NCI-H2107 treated with DMSO at 0.1 percent for 48 hours (cell line): Measurements from ENCODE around the gene CEP112.
A peak's percentile ranks its signal among the peaks of the same experiment; 100 is the strongest.
"Not testable (repeated sequence)": the region's sequence is repeated elsewhere in the genome, so short reads cannot be mapped to it uniquely, and the experiment has no call there.

Experiments
- DNase-seq: peaks from one replicate; lab custom pipeline; 2025; ENCODE audit not compliant: unreplicated experiment; lab: John Stamatoyannopoulos, UW

The CEP112 gene

DNA sequence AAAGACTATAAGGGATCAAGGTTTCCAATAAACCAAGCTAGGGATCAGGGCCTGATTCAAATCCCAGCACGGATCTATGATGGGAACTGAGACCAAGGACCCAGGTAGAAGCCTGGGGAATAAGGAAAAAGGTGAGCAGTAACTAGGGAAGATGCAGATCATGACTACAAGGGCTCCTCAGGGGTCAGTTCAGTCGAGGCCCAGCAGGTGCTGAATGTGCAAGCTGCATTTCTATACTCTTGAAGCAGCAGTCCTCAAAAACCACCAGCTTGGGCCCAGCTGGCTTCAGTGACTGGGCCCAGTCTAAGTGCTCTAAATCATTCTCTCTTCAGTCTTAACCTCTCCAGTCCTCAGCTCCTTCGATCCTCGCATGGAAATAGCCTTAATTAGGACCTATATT lies 401.7 kb downstream of the CEP112 start:
- DNase-seq: no peak

DNA sequence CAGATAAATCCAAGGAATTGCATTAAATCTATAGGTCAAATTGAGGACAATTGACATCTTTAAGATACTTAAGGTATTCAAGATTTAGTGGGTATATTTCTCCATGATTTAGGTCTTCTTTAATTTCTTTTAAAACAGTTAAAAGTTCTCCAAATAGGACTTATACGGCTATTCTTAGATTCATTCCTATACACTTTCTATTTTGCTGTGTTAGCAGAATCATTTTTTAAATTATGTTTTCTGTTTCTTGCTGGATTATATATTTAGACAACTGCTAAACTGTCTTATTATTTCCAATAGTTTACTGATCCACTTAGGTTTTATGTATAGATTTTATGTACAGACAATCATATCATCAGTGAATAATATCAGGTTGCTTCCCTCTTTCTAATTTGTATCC lies 404.4 kb downstream of the CEP112 start:
- DNase-seq: no peak

DNA sequence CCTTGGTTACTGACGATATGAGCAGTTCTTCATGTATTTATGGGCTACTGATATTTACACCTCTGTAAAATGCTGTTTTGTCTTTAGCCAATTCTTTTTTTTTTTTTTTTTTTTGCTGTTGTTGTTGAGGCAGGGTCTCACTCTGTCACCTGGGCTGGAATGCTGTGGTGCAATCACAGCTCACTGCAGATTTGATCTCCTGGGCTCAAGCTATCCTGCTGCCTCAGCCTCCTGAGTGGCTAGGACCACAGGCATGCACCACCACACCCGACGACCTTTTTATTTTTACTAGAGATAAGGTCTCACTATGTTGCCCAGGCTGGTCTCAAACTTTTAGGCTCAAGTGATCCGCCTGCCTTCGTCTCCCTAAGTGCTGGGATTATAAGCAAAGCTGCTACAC lies 405.5 kb downstream of the CEP112 start:
- no peak for DNase-seq

DNA sequence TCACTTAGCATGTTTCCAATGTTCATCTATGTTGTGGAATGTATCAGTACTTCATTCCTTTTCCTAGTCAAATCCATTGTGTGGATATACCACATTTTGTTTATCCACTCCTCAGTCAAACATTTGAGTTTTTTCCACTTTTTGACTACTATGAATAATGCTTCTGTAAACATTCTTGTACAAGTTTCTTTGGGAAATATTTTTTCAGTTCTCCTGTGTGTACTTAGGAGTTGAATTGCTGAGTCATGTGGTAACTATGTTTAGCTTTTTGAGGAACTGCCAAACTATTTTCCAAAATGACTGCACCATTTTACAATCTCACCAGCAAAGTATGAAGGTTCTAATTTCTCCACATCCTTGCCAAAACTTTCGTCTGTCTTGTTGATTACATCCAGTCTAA lies 406.8 kb downstream of the CEP112 start:
- DNase-seq: no peak

DNA sequence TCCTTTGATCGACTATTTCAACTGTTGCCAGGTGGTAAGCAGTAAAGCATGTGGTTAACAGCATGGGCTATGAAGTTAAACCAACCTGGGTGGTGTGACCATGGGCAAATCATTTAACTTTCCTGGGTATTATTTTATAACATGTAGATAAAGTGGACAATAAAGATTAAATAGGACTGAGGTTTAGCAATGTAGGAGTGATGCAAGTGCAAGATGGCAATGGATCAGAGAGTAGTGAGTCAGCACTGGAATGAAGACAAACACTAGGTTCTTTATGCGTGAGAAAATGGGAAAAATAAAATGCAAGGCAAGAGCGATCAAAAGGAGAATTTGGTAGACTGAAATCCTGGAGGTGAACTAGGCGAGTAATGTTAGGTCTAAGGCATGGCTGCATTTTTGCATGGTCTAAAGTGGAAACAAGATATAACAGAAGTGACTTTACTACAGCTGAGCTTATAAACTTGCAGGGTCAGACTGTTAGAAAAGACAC lies 408.0 kb downstream of the CEP112 start:
- DNase-seq: no peak

DNA sequence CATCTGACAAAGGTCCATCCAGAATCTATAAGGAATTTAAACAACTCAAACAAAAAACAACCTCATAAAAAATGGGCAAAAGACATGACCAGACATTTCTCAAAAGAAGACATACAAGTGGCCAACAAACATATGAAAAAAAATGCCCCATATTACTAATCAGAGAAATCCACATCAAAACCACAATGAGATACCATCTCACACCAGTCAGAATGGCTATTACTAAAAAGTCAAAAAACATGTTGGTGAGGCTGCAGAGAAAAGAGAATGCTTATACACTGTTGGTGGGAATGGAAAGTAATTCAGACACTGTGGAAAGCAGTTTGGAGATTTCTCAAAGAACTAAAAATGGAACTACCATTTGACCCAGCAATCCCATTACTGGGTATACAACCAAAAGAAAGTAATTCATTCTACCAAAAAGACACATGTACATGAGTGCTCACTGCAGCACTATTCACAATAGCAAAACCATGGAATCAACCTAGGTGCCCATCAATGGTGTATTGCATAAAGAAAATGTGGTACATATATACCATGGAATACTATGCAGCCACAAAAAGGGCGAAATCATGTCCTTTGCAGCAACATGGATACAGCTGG lies 409.7 kb downstream of the CEP112 start:
- not testable (repeated sequence) for DNase-seq

DNA sequence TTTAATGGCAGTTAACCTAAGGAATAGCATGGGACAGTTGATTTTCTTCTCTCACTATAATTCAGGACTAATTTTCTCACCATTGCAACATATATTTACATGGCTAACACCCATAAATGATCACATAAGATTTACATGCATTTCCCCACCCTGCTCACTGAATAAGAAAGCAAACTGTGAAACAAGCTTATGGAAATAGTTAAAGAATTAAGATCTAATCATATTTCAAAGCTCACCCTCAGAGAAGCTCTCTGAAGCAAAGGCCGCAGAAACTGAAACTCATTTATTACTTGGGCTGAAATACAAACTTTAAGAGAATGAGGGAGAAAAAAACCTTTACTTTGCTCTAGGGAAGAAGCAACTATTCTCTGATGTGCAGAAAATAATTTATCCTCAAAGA lies 411.8 kb downstream of the CEP112 start:
- DNase-seq: no peak

DNA sequence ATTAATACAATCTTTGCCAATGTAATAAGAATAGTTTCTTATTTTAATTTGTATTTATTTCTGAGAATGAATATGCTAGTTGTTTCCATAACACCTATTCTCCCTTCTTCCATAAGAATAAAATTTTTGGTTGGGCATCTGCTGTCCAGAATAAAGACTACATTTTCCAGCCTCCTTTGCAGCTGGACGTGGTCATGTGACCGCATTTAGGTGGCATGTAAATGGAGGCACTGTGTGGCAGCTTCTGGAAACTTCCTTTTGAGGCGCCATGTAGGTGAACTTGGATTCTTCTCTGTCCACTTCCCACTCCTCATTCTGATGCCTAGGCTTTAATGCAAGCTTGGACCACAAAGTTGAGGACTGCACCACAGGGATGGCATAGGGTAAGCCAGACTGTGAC lies 415.0 kb downstream of the CEP112 start:
- no peak for DNase-seq

DNA sequence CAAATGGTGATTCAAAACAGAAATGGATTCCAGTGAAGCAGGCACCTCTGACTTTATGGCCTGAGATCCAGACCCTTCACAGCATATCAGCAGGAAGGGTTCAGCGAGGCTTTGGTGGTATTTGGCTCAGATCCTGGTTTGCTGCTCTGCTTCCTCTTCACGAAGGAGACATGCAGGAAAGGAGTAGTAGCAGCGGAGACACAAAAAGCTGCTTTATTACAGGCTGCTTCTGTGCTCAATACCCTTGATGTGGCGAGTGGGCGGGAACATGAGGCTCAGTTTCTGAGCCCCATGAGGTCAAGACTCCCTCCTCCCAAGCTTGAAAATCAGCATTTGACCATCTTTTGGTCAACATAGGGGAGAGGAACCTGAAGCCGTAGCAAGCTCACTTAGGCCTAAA lies 417.1 kb downstream of the CEP112 start:
- no peak for DNase-seq

DNA sequence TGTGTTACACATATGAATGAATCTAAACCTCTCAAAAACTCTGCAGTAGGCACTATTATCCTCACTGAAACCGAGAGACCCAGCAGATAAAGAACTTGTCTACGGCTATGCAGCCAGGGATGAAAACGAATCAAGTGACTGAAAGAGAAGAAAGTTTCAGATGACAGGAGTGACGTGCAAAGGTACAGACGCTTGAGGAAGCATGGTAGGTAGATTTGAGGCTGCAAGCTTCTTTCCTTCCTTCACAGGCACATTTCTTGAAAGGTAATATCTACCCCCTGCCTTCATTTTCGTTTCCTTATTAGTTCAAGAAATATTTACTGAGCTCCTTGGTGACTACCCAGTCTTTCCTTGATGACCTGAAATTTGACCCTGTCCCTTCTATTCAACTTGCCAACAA lies 418.9 kb downstream of the CEP112 start:
- no peak for DNase-seq

DNA sequence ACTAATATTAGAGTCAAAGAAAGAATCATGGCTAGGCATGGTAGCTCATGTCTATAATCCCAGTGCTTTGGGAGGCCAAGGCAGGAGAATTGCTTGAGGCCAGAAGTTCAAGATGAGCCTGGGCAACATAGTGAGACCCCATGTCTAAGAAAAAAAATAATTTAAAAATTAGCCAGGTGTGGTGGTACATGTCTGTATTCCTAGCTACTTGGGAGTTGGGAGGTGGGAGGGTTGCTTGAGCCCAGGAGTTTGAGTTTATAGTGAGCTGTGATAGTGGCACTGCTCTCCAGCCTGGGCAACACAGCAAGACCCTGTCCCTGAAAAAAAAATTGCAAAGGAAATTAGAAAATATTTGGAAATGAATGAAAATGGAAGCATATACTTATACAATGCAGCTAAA lies 420.2 kb downstream of the CEP112 start:
- no peak for DNase-seq

DNA sequence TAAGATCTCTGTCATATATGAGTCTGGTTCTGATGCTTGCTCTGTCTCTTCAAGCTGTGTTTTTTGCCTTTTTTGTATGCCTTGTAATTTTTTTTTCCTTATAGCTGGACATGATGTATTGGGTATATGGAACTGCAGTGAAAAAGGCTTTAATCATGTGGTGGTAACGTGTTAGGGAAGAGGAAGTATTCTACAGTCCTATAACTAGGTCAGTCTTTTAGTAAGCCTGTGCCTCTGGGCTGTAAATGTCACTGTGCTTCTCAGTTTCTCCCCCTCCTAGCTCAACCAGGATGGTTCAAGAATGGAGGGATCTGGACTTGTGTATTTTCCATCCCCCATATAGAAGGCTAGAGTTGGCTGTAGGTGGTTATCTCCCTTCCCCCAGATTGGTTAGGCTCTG lies 428.1 kb downstream of the CEP112 start:
- no peak for DNase-seq

DNA sequence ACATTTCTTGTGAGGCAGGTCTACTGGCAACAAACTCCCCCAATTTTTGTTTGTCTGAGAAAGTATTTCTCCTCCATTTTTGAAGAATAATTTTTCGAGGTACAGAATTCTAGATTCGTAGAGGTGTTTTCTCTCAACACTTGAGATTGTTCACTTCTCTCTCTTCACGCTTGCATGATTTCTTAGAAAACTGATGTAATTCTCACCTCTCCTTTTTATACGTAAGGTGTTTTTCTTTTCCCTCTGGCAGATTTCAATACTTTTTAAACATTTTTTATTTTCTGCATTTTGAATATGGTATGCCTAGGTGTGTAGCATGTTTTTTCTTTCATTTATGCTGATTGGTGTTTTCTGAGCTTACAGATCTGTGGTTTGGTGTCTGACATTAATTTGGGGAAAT lies 429.0 kb downstream of the CEP112 start:
- DNase-seq: no peak

DNA sequence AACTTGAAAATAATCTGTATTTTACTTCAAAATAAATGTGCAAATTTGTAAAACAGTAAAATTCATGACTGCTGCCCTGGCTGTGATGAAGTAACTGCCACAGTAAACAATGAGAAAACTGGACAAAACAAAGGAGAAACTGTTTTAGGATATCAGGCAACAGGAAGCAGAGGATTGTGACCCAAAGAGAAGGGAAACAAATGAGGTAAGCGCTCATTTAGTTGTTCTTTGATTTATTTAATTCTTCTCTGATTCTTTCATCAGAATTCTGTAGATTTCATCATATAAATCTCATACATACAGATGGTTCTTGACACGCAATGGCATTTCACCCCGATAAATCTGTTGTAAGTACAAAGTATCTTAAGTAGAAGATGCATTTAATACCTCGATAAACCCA lies 432.4 kb downstream of the CEP112 start:
- no peak for DNase-seq

DNA sequence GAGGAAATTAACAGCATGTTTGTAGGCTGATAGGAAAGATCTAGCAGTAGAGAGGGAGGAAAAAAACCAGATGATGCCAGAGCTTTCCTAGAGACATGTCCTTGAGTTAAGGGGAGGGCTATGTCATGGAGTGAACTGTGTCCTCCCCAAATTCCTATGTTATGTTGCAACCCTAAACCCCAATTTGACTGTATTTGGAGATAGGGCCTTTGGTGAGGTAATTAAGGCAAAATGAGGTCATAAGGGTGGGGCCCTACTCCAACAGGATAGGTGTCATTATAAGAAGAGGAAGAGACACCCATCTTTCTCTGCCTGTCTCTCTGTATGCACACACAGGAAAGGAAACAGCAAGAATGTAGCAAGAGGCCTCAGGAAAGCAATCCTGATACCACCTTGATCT lies 435.2 kb downstream of the CEP112 start:
- no peak for DNase-seq

DNA sequence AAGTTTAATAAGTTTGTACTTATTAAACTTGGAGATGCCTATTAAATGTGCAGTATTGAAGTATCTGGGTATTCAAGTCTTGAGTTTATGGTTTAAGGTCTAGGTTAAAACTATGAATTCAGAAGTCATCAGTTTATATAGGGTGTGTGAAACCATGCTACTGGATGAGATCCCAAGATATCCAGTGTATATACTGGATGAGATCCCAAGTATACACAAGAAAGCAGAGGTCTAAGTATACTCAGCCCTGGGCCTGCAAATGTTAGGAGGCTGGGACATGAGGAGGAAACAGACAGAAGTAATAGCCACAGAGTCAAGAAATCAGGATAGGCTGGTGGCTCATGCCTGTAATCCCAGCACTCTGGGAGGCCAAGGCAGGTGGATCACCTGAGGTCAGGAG lies 436.1 kb downstream of the CEP112 start:
- DNase-seq: no peak

DNA sequence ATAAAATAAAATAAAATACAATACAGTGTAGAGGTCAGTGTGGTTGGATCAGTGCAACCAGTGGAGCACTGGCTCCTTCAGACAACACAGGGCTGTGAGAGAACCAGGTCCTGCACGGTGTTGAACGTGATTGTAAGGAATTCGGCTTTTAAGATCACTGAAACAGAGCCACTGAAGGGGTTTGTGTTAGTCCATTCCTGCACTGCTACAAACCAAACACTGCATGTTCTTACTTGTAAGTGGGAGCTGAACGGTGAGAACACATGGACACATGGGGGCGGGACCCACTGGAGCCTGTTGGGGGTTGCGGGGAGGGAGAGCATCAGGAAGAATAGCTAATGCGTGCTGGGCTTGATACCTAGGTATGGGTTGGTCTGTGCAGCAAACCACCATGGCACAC lies 437.3 kb downstream of the CEP112 start:
- DNase-seq: no peak

DNA sequence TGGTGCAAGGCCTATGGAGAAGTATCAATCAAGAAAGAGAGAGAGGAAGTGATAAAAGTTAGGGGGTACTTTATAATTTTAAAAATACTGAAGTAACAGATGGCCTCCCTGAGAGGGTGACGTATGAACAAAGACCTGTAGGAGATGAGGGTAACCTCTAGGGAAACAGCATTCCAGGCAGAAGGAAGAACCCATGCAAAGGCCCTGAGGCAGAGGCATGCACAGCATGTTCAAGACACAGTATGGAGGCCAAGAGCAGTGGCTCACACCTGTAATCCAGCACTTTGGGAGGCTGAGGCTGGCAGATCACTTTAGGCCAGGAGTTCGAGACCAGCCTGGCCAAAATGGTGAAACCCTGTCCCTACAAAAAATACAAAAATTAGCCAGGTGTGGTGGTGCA lies 437.9 kb downstream of the CEP112 start:
- DNase-seq: no peak

DNA sequence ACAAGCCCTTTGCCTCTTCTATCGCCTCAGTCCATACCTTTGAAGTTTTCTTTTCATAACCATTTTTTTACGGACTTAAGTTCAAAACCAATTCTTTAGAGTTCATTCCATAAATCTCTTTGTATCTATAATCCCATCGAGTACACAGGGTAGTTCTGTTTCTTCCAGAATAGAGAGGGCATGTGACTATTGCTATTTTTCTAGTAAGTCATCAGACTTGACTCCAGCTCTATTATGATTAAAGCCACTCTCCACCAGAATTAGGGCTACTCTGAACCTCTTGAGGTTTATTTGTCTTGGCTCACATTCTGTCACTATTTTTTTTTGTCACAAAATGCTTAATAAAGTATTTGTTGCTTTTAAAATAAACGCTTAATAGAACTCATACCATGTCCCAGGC lies 438.6 kb downstream of the CEP112 start:
- DNase-seq: no peak

DNA sequence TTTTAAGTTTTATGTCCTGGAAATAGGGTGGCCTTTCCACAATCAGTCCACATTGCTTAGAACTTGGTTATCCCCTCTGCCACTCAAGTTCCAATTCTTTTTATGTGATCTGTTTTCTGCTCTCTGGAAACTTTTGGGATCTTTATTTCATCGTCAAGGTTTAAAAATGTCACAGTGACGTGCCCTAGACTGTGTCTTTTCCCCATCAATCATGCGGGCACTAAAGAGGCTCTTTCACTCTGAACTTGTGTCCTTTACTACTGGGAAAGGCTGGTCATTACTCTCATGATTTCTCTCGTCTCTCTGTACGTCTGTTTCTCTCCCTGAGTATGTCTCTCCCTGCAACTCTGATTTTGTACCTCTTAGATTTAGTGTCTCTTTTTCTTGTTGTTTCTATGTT lies 440.7 kb downstream of the CEP112 start:
- no peak for DNase-seq

DNA sequence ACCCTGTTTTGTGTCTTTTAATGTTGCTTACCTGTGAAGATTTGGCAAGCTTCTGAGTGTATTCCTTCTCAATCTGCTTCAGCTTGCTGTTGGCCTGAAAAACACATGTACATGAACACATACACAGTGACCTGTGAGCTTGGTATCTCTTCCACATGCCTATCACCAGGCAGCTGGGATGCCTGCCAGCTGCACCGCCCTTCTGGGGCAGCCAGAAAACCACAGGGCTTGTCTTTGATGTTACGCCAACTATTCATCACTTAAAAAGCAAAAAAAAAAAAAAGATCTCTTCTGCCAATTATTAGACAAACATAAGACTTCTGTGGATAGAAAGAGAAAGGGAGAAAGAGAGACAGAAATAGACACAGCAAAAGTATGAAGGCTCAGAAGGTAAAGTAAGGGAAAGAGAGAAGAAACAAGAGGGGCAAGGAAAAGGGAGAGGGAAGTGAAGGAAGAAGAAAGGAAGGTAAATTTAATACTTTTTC lies 441.3 kb downstream of the CEP112 start:
- DNase-seq: peak; percentile 48

DNA sequence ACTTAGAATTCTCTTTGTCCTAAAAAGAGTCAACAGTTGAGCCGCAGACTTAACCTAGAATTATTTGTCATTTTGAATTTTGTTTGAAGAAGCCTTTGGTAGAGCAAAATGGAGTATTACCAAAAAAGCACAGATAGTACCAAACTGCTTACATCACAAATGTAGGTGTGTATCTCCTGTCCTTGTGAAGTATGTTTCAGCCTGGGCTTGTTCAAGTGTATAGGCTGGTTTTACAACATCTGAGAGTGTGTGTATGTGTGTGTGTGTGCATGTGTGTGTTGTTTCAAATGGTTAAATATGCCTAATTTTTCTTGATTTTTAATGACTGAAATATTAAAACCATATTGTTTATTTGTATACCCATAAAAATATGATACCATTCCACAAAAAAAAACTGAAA lies 441.8 kb downstream of the CEP112 start:
- no peak for DNase-seq

DNA sequence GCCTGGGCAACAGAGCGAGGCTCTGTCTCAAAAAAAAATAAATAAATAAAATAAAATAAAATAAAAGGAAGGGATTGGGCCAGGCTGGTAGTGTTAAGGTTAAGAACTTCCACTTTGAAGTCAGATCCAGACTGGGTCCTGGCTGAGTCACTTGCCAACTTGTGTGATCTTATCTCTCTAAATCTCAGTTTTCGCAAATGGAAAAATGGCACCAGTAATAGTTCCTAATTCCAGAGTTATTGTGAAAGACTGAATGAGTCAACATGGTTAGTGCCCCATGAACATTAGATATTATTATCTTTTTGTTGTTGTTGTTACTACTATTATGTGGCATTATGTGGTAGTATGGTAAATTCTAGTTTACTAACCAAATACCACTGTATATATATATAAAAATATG lies 442.5 kb downstream of the CEP112 start:
- DNase-seq: no peak
